GM18519 (cell line): ENCODE measurements around the gene ALCAM.

ENCODE experiments used
- ATAC-seq: cut with Tn5 transposase; IDR thresholded peaks from one replicate; pipeline ENCODE4 v1.9.1; 2021; ENCODE audit warnings: mild to moderate bottlenecking, moderate library complexity; ENCODE audit not compliant: unreplicated experiment, low FRiP score

The ALCAM gene

DNA sequence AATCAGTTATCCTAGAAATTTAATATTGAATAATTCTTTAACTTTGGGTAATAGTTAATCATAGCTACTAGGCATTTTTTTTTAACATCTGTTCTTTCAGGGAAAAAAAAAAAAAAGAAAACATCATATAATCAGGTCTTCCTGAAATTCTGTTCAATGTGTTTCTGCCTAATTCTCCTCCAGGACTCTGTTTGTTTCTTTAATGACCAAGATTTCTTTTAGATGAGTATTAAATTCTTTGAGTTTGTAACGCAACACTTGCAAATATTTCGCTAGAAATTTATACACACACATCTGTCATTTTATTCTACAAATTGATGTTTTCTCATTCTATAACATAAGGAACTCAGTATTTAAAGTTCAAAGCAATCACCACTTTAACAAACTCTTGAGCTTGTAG is 56.7 kb downstream of the ALCAM start:
- no peak for ATAC-seq

GRCh38 chr3:105424412-105425152 is 57.9 kb downstream of the ALCAM start:
- no peak for ATAC-seq

DNA sequence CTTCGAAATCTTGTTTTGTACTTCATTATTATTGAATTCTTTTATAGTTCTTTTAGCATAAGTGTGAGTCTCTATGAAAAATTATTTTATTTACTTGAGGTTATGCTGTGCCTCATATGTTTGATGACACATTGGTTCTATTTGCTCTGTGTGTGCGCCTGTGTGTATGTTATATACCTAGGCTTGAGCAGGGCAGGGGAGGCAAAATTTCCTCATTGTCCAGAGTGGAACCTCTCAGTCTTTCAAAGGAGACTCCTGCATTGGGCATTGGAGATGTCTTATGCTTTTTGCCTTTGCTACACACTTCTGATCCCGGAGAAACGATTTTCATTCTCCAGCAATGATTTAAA is 58.4 kb downstream of the ALCAM start:
- no peak for ATAC-seq

DNA sequence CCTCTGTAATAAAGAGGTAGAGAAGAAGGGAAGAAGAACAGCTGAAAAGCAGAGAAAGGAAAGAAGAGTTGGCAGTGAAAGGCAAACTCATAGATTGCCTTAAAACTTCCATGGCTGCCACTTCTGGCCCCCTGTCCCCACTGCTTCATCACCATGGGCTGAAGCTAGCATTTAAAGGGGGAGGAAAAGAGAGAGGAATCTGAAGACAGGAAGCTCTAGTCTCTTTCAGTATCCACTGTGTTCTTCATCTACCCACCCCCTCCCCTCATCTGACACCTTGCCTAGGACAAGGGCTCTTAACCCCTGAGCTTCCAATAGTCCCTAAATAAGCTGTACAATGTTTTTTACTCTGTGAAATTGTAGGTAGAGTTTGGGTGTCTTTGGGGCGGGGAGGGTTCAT is 60.6 kb downstream of the ALCAM start:
- ATAC-seq, result no peak

GRCh38 chr3:105429034-105429762 is 62.5 kb downstream of the ALCAM start:
- no peak for ATAC-seq

GRCh38 chr3:105430455-105430854 is 63.7 kb downstream of the ALCAM start:
- no peak for ATAC-seq

DNA sequence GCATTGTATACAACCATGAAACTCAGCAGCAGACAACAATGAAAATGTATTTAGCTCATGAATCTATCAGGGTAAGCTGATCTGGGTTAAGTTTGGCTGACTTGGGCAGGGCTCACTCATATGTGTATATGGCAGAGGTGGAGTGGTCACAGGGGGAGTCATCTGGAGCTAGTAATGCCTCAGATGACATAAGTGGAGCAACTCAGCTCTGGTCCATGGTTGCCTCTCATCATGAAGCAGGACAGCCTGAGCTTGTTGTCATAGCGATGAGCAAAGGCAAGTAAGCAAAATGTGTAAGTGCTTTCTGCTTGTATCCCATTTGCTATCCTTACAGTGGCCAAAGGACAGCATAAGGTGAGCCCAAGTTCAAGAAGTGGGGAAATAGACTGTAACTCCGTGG is 64.5 kb downstream of the ALCAM start:
- no peak for ATAC-seq

DNA sequence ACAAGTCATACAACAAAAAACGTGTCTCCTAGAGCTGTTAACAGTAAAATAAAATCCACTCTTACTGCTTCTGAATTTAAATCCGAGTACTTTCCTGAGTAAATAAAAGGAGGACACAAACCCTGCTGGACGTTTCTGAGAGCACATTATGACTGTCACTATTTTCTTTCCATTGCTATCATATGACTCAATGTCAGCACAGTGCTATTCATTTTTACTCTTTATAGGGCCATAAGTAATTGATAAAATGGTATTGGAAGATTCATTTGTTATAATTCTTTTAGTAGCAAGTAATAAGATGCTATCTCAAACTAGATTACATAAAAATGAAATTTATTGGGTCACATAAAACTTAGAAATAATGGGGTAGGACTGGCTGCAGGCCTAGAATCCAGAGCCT is 68.6 kb downstream of the ALCAM start:
- no peak for ATAC-seq

DNA sequence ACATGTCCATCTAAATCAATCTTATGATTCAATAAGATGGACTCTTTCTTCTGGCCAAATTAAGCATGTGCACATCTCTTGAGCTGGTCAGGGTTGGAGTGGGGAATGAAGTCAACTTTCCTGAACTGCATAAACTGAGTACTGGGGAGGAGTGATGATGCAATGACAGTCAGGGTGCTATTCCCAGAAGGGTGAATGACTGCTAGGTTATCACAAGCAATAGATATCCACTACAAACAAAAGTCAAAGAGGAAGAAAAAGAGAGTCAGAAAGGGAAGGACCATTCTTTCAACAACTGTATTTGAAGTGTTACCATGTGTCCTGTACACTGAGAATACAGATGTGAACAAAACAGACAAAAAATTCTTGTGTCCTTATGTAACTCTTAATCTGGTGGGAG is 70.0 kb downstream of the ALCAM start:
- no peak for ATAC-seq

DNA sequence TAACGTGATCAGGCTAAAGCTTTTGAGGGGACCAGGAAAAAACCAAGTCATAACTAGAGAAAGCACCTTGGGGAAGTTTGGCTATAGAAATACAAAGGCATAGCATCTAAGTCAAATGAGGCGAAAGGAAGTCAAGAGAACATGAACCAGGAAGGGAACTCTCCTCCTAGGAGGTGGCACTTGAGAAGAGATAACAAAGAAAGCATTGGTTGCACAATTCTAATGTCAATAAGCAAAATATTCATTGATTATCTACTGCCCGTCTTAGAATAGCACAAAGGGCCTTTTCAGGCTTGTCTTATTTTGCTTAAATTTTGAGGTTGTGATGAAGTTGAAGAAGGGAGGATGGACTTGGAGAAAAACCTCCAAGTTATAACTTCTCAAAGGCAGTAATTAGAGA is 73.4 kb downstream of the ALCAM start:
- ATAC-seq, result no peak

GRCh38 chr3:105444725-105445124 is 78.0 kb downstream of the ALCAM start:
- ATAC-seq, result no peak

DNA sequence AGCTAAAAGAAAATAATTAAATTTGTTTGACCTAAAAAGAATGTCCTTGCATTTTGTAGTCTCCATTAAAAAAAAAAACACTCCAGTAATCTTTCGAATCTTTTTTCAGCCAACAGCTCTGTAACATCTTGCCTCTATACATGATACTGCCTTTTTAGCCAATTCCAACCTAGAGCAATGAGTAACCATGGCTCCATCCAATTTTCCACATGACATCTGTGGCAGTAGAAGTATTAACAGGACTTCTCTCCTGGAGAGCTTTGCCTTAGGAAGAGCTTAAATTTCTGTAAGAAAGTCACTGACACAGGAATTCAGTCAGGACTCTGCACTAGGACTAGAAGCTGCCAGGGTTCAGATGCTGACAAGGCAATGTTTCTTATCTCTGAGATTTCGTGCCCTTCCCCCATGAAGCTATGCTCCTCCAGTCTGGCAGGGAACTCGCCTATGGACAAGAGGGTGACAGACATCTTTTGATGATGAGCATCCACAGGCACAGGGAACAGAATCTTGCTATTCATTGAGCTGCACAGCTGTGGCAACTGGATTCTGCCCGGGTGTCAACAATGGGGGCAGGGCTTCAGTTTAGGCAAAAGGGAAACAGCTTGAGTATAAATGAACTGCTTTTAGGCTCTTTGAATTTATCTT is 81.8 kb downstream of the ALCAM start:
- ATAC-seq, result no peak

DNA sequence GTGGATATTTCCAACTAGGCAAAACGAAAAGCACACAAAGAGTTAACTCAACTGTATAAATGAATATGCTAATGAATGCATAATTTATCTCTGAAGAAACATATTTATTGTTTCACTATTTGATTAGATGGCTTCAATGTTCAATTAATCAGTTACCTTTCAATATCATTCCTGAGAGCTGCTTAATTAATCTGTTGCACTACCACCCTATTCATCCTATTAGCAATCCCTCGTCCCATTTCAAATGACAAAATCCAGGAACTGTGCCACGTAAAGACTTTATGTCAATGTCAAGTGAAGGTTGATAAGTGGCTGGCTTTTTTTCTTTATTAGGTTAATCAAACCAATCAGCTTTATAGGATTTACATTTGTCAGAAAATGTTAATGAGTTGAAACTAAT is 82.7 kb downstream of the ALCAM start:
- no peak for ATAC-seq

DNA sequence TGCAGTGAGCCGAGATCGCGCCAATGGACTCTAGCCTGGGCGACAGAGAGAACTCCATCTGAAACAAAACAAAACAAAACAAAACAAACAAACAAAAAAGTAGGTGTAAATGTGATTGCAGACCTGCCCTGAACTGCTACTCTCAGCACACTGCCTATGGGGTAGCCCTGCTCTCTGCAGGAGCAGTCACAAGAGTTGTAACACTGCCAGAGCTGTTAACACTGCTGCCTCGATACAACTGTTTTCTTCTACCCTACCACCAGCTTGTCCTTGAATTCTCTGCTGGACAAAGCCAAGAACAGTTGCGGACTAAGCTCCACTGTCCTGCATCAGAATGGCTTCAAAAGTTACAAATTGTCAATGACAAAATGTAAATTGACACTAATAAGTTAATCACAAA is 89.3 kb downstream of the ALCAM start:
- no peak for ATAC-seq

GRCh38 chr3:105458518-105459215 is 92.0 kb downstream of the ALCAM start:
- ATAC-seq, result no peak

GRCh38 chr3:105459566-105460290 is 93.0 kb downstream of the ALCAM start:
- ATAC-seq, result no peak

- ATAC-seq, result no peak
These were observed 96.9 kb downstream of the ALCAM start for GRCh38 chr3:105463620-105464019.

GRCh38 chr3:105465251-105465853 is 98.6 kb downstream of the ALCAM start:
- ATAC-seq, result no peak

- ATAC-seq, result no peak
These were observed 99.4 kb downstream of the ALCAM start for GRCh38 chr3:105466072-105466471.
